HCT116 (cell line): ENCODE data around the gene KRTAP6-1. TPM values are rescaled to one million over a fixed set of nuclear protein-coding genes. Genes with fewer than 3 reads are reported as not detected.

Source experiments
- ATAC-seq: fragments of 200-7000 bp; cut with Tn5 transposase; 2 replicates; pipeline ENCODE4 v1.9.1; 2020; ENCODE audit warnings: mild to moderate bottlenecking, moderate library complexity
- Bru-seq: library from RNA; stranded (reverse); fragments of 400-500 nt; gene quantifications from one replicate; lab custom pipeline; 2021; lab: Mats Ljungman, UMichigan
- BruChase-seq, 2 experiments: library from RNA; stranded (reverse); fragments of 400-500 nt; gene quantifications; one replicate each; lab custom pipeline; 2021; lab: Mats Ljungman, UMichigan
- BruUV-seq: library from RNA; stranded (reverse); fragments of 400-500 nt; replicated peaks from 2 replicates; lab custom pipeline; 2021; lab: Mats Ljungman, UMichigan
- CTCF ChIA-PET: fragments of 300-600 bp; sonication (Branson Sonifier 250); formaldehyde crosslinking; loops from one replicate; lab custom pipeline; 2021; ENCODE audit warnings: antibody characterized with exemption; lab: Charles Lee
- POLR2A ChIA-PET: fragments of 300-600, 350-600 bp; sonication (Branson Sonifier 250); formaldehyde crosslinking; loops from one replicate; lab custom pipeline; 2021; ENCODE audit warnings: antibody characterized with exemption; lab: Charles Lee
- RAD21 ChIA-PET, 2 experiments: fragments of 300-600 bp; sonication (Branson Sonifier 250); formaldehyde crosslinking; loops; one replicate each; lab custom pipeline; 2023; ENCODE audit warnings: low total read pairs in 2 of 2; ENCODE audit not compliant: uncharacterized antibody in 2 of 2, unreplicated experiment in 2 of 2, low non-redundant PET in 1 of 2; lab: Charles Lee
- DNase-seq: peaks from one replicate; pipeline ENCODE4 v3.0.0-alpha.2; 2010; ENCODE audit warnings: low read depth, low spot score
- H2AFZ ChIP-seq: fragments of 200-600 bp; shearing (Covaris generic), sonication (generic); 2 replicates; pipeline ENCODE4 v1.6.1; 2017; ENCODE audit warnings: low read depth, mixed run types, mixed read lengths, antibody characterized with exemption, low read length; ENCODE audit not compliant: poor library complexity, severe bottlenecking
- H3K27ac ChIP-seq: 2 replicates; pipeline ENCODE4 v1.5.1; 2012; ENCODE audit warnings: low read depth, low read length
- H3K27me3 ChIP-seq: fragments of 200-600 bp; sonication (generic); 2 replicates; pipeline ENCODE4 v1.6.1; 2016; ENCODE audit warnings: mixed run types, low read length, mixed read lengths; ENCODE audit not compliant: insufficient read depth
- H3K36me3 ChIP-seq, 2 experiments: fragments of 200-500 bp in 1 of 2; fragments of 200-600 bp in 1 of 2; sonication (Bioruptor generic) in 1 of 2; sonication (generic) in 1 of 2; 2 replicates each; pipeline versions ENCODE4 v1.5.1 to v1.6.1; 2014 to 2016; ENCODE audit warnings: low read length in 2 of 2, inconsistent platforms in 1 of 2, mixed read lengths in 1 of 2, mixed run types in 1 of 2; ENCODE audit not compliant: insufficient read depth in 2 of 2, control insufficient read depth in 1 of 2
- H3K4me1 ChIP-seq, 2 experiments: fragments of 200-600 bp in 1 of 2; sonication (generic) in 1 of 2; 2 replicates each; pipeline versions ENCODE4 v1.5.1 to v1.6.1; 2012 to 2017; ENCODE audit warnings: low read length in 2 of 2, inconsistent platforms in 1 of 2, mild to moderate bottlenecking in 1 of 2, mixed read lengths in 1 of 2, mixed run types in 1 of 2, moderate library complexity in 1 of 2; ENCODE audit not compliant: insufficient read depth in 2 of 2, control insufficient read depth in 1 of 2
- H3K4me2 ChIP-seq: fragments of 200-600 bp; sonication (generic); 2 replicates; pipeline ENCODE4 v1.6.1; 2017; ENCODE audit warnings: mixed run types, low read length, mixed read lengths
- H3K4me3 ChIP-seq, 2 experiments: fragments of 200-600 bp in 1 of 2; sonication (generic) in 1 of 2; replicated peaks in 1 of 2; 2 replicates each; pipeline ENCODE4 v1.5.1; 2011 to 2016; ENCODE audit warnings: low read length in 2 of 2, control low read depth in 1 of 2, low read depth in 1 of 2, mild to moderate bottlenecking in 1 of 2, mixed read lengths in 1 of 2, mixed run types in 1 of 2
- H3K79me2 ChIP-seq: fragments of 200-600 bp; sonication (generic); 2 replicates; pipeline ENCODE4 v1.6.1; 2017; ENCODE audit warnings: mild to moderate bottlenecking, mixed run types, low read length, moderate library complexity, mixed read lengths; ENCODE audit not compliant: insufficient read depth
- H3K9ac ChIP-seq: fragments of 200-600 bp; sonication (generic); 2 replicates; pipeline ENCODE4 v1.6.1; 2016; ENCODE audit warnings: low read length, mixed read lengths
- H3K9me2 ChIP-seq: fragments of 200-600 bp; sonication (generic), shearing (Covaris generic); 2 replicates; pipeline ENCODE4 v1.6.1; 2017; ENCODE audit warnings: mixed run types, mild to moderate bottlenecking, moderate library complexity; ENCODE audit not compliant: insufficient read depth
- H3K9me3 ChIP-seq, 2 experiments: fragments of 200-500 bp in 1 of 2; fragments of 200-600 bp in 1 of 2; sonication (Bioruptor generic) in 1 of 2; sonication (generic) in 1 of 2; 2 replicates each; pipeline ENCODE4 v1.6.1; 2014 to 2017; ENCODE audit warnings: low read length in 2 of 2, mixed read lengths in 2 of 2, inconsistent platforms in 1 of 2, low read depth in 1 of 2, mild to moderate bottlenecking in 1 of 2, mixed run types in 1 of 2, moderate library complexity in 1 of 2; ENCODE audit not compliant: control insufficient read depth in 1 of 2, insufficient read depth in 1 of 2
- H4K20me1 ChIP-seq: fragments of 200-600 bp; sonication (generic), shearing (Covaris generic); 2 replicates; pipeline ENCODE4 v1.6.1; 2017; ENCODE audit warnings: mixed run types, mild to moderate bottlenecking, moderate library complexity; ENCODE audit not compliant: insufficient read depth
- CEBPB ChIP-seq: IDR thresholded peaks from 2 replicates; pipeline ENCODE4 v1.6.1; 2012; ENCODE audit warnings: low read depth
- JUND ChIP-seq: IDR thresholded peaks from 2 replicates; pipeline ENCODE4 v1.6.1; 2012
- RAD21 ChIP-seq: IDR thresholded peaks from 2 replicates; pipeline ENCODE4 v1.6.1; 2012; ENCODE audit warnings: low read depth, mild to moderate bottlenecking
- SIN3A ChIP-seq: IDR thresholded peaks from 2 replicates; pipeline ENCODE4 v1.6.1; 2012; ENCODE audit warnings: low read depth
- SP1 ChIP-seq: IDR thresholded peaks from 2 replicates; pipeline ENCODE4 v1.6.1; 2012; ENCODE audit warnings: low read depth
- SRF ChIP-seq: IDR thresholded peaks from 2 replicates; pipeline ENCODE4 v1.6.1; 2012; ENCODE audit warnings: low read depth
- ZFX ChIP-seq: fragments of 450-650 bp; IDR thresholded peaks from 2 replicates; pipeline ENCODE4 v1.6.1; 2017
- intact Hi-C: fragments of 100-400 bp; cut with micrococcal nuclease; formaldehyde crosslinking; loops from 2 replicates; pipeline ENCODE4 v1.10.0; 2022
- long read RNA-seq: library from polyadenylated mRNA; unstranded; transcript quantifications from one replicate; pipeline ENCODE4 v2.0.0, GENCODE V29; 2021; ENCODE audit not compliant: unreplicated experiment
- polyA plus RNA-seq: library from polyadenylated mRNA; unstranded; fragments of >200 nt; gene quantifications from 2 replicates; pipeline ENCODE4 v1.2.1, GENCODE V29; 2012; ENCODE audit warnings: missing spikeins
- total RNA-seq: library from RNA; stranded (reverse); gene quantifications from one replicate; pipeline ENCODE4 v1.2.1, GENCODE V29; 2021; ENCODE audit not compliant: unreplicated experiment
- TF ChIP-seq, protein P1 (sequence below), 3 experiments: fragments of 200-600 bp in 1 of 3; sonication (generic) in 1 of 3; IDR thresholded peaks in 2 of 3; conservative IDR thresholded peaks in 1 of 3; 2 replicates each; pipeline ENCODE4 v1.5.1; 2012 to 2017; ENCODE audit warnings: low read depth in 2 of 3, low read length in 2 of 3, antibody characterized with exemption in 1 of 3, borderline replicate concordance in 1 of 3, control low read depth in 1 of 3, mild to moderate bottlenecking in 1 of 3, mixed read lengths in 1 of 3, mixed run types in 1 of 3, moderate library complexity in 1 of 3; ENCODE audit not compliant: insufficient read depth in 1 of 3
- TF ChIP-seq, protein P2 (sequence below): IDR thresholded peaks from 2 replicates; pipeline ENCODE4 v1.6.1; 2011; ENCODE audit warnings: mild to moderate bottlenecking, low read length, moderate library complexity; ENCODE audit not compliant: insufficient replicate concordance; ENCODE audit errors: extremely low read depth
- TF ChIP-seq, protein P3 (sequence below): IDR thresholded peaks from 2 replicates; pipeline ENCODE4 v1.6.1; 2012; ENCODE audit warnings: low read depth

Gene KRTAP6-1, protein sequence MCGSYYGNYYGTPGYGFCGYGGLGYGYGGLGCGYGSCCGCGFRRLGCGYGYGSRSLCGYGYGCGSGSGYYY
- total RNA-seq: not detected
- not detected in 2 replicates for polyA plus RNA-seq
- Bru-seq, nascent RNA: not detected
- not detected for BruChase-seq, experiment 1, labeled RNA remaining after a 6-hour chase
- not detected for BruChase-seq, experiment 2, labeled RNA remaining after a 2-hour chase
- long read RNA-seq: 0 reads

DNA sequence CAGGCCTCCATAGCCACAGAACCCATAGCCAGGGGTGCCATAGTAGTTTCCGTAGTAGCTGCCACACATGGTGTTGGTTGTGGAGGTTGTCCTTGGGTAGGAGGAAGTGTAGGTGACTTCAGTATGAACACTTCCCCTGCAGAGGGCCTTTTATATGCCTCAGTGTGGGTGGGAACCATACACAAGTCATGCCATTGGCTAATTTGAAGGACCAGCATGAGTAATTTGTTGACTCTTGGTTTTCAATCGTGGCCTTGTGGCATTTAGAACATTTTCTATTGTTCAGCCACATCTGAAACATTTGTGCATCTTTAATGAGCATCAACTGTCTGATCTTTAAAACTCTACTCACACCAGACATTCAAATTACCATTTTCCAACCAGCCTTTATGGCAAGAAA lies at the start of gene KRTAP6-1:
KRTAP6-1 (minus strand) TSS at position 95 of the 400 bp plus-strand sequence; CDS start at position 69, 26 bp downstream.
- Histone ChIP-seq H4K20me1 (no peaks in the 10 kb centered on the region), H3K4me3 (no peak within 1 kb of the TSS), H3K27me3 (no peaks in the 10 kb centered on the region), H2AFZ (no peak within 1 kb of the TSS), H3K4me2 (no peak within 1 kb of the TSS), H3K9ac (no peak within 1 kb of the TSS), H3K79me2 (no peaks in the 10 kb centered on the region), H3K9me3 (peaks cover 13 to 20% of the 10 kb centered on the region in 2 experiments; a peak in 2 of 4 replicates), H3K36me3 (no peaks in the 10 kb centered on the region), H3K9me2 (no peaks in the 10 kb centered on the region), H3K27ac (no peak within 1 kb of the TSS), H3K4me1 (no peaks in the 10 kb centered on the region)
- TF ChIP-seq, protein P1, sequence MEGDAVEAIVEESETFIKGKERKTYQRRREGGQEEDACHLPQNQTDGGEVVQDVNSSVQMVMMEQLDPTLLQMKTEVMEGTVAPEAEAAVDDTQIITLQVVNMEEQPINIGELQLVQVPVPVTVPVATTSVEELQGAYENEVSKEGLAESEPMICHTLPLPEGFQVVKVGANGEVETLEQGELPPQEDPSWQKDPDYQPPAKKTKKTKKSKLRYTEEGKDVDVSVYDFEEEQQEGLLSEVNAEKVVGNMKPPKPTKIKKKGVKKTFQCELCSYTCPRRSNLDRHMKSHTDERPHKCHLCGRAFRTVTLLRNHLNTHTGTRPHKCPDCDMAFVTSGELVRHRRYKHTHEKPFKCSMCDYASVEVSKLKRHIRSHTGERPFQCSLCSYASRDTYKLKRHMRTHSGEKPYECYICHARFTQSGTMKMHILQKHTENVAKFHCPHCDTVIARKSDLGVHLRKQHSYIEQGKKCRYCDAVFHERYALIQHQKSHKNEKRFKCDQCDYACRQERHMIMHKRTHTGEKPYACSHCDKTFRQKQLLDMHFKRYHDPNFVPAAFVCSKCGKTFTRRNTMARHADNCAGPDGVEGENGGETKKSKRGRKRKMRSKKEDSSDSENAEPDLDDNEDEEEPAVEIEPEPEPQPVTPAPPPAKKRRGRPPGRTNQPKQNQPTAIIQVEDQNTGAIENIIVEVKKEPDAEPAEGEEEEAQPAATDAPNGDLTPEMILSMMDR (IDR thresholded peaks at IDR 0.05 in 2 of 3, conservative IDR thresholded peaks at IDR 0.05 in 1 of 3; ENCODE audit: borderline replicate concordance in 1 of 3, insufficient read depth in 1 of 3, low read depth in 2 of 3, low read length in 2 of 3): no peak
- TF ChIP-seq RAD21 (no peak), SIN3A (no peak), ZFX (no peak), SRF (no peak), SP1 (no peak), JUND (no peak), CEBPB (no peak)
- TF ChIP-seq, protein P2, sequence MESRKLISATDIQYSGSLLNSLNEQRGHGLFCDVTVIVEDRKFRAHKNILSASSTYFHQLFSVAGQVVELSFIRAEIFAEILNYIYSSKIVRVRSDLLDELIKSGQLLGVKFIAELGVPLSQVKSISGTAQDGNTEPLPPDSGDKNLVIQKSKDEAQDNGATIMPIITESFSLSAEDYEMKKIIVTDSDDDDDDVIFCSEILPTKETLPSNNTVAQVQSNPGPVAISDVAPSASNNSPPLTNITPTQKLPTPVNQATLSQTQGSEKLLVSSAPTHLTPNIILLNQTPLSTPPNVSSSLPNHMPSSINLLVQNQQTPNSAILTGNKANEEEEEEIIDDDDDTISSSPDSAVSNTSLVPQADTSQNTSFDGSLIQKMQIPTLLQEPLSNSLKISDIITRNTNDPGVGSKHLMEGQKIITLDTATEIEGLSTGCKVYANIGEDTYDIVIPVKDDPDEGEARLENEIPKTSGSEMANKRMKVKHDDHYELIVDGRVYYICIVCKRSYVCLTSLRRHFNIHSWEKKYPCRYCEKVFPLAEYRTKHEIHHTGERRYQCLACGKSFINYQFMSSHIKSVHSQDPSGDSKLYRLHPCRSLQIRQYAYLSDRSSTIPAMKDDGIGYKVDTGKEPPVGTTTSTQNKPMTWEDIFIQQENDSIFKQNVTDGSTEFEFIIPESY: no peak
- TF ChIP-seq, protein P3, sequence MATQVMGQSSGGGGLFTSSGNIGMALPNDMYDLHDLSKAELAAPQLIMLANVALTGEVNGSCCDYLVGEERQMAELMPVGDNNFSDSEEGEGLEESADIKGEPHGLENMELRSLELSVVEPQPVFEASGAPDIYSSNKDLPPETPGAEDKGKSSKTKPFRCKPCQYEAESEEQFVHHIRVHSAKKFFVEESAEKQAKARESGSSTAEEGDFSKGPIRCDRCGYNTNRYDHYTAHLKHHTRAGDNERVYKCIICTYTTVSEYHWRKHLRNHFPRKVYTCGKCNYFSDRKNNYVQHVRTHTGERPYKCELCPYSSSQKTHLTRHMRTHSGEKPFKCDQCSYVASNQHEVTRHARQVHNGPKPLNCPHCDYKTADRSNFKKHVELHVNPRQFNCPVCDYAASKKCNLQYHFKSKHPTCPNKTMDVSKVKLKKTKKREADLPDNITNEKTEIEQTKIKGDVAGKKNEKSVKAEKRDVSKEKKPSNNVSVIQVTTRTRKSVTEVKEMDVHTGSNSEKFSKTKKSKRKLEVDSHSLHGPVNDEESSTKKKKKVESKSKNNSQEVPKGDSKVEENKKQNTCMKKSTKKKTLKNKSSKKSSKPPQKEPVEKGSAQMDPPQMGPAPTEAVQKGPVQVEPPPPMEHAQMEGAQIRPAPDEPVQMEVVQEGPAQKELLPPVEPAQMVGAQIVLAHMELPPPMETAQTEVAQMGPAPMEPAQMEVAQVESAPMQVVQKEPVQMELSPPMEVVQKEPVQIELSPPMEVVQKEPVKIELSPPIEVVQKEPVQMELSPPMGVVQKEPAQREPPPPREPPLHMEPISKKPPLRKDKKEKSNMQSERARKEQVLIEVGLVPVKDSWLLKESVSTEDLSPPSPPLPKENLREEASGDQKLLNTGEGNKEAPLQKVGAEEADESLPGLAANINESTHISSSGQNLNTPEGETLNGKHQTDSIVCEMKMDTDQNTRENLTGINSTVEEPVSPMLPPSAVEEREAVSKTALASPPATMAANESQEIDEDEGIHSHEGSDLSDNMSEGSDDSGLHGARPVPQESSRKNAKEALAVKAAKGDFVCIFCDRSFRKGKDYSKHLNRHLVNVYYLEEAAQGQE: no peak
- no TSS peak for BruUV-seq
- RAD21 ChIA-PET: no interaction called here
- POLR2A ChIA-PET: no interaction called here
- CTCF ChIA-PET: no interaction called here
- DNase-seq (no peak), ATAC-seq (no peak)
- intact Hi-C loops: no loop called here
